Activated naive CD4-positive, alpha-beta T cell treated with Interleukin-2 at 50 U/mL for 16 hours (primary cell): Measurements from ENCODE around the gene NOG.
A peak's percentile ranks its signal among the peaks of the same experiment; 100 is the strongest.

Experiments used
- DNase-seq: peaks from one replicate; pipeline ENCODE4 v3.0.0-alpha.2; 2020

NOG gene

GRCh38 chr17:56593646-56594319 lies at the start of gene NOG:
NOG (plus strand) TSS chr17:56593699; CDS start chr17:56594224, 525 bp downstream.
- DNase-seq = peak; percentile 39

DNA sequence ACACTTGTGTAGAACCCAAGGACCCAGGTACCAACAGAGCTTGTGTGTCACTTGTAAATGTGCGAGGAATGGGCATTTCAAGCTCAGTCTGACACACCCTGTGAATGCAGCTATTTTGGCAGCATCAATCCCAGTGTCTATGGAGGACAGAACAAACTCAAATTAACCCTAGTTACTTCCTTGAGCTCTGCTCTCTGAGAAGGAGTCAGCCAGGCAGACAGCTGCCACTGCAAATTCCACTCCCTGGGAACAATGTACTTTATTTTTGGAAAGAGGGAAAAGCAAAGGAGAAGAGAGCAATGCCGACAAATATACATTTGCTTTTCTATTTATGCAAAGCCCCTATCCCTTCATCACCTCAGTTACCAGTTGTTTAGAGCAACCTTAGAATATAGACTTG lies 48.4 kb upstream of the NOG start:
- no peak for DNase-seq

GRCh38 chr17:56545930-56546329 lies 47.6 kb upstream of the NOG start:
- no peak for DNase-seq

DNA sequence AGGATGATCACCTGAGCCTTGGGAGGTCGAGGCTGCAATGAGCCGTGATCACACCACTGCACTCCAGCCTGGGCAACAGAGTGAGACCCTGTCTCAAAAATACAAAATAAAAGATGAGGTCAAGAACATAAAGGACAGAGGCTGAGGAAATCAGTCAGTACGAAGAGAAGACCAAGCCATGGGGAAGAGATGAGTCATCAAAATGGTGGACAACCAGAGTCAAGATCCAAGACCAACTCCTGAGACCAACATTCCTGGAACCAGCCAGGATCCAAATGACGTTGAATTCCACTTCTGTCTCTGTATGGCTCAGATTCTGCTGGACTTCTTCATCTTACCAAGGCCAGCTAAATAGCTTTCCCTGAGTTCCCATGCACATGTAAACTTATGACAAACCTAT lies 44.8 kb upstream of the NOG start:
- no peak for DNase-seq

DNA sequence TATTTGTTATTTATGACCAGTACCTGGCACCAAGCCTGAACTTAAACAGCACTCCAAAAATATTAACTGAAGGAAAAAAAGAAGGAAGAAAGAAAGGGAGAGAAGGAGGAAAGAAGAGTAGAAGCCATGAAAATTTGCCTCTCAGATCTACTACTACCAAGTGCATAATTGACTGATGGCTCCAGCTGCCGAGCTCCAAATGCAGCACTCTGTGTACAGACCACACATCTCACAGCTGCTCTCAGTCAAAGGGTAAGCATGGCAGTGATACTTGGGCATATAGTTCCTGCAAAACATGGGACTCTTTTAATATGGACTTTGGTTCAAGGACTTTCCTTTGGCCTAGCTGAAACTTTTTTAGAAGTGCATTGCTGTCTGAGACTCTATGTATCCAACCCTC lies 44.0 kb upstream of the NOG start:
- no peak for DNase-seq

- DNase-seq = no peak
Measured at GRCh38 chr17:56557682-56558081, 35.8 kb upstream of the NOG start.

DNA sequence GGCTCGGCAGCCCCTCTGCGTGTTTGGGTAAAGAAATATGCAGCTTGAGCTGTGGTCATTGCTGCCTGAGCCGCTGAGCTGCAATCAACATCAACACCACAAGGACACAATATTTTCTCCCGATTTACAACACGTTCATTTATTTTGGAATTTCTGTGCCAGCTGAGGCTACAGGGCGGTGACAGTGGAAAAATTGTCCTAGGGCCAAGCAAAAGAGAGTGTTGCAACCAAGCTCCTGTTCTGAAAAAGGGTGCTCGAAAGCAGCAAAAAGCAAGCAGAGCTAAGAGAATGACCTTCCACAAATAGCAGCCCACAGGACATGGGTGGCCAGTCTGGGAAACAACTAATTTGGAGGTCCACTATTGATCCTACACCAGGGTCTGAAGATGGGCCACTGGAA lies 35.4 kb upstream of the NOG start:
- DNase-seq = no peak

DNA sequence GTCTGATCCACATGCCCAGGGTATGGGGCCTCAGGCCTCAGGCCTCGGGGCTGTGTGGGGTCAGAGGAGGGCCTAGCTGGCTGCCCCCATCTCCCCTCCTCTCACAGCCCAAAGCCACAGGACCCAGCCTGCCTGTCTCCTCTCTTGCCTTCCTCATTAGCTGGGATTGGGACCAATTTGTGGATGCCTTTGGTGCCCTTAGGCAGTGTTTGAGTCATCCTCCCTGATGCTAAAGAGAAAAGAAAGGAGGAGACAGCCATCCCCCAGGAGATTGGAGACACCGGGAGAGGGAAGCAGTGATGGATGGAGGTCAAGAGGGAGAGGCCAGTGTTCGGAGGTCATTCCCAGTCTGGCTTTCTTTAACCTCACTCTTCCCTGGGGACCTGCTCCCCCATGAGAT lies 23.3 kb upstream of the NOG start:
- DNase-seq = no peak

DNA sequence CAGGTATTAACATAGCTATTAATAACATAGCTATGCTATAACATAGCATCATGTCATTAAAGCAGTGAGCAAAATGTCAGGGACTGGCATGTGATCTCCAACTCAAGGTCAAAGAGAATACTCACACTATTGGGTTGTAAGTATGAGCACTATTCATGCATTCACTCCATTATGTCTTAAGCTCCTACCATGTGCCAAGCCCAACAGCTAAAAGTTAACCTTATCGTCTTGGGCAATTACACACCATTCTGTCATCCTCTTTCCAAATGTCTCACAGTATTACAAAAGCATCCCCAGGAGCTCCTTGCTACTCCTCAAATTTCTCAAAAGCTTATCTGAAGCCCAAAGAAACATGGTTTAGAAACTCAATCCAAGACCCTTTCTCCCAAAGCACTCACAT lies 22.0 kb upstream of the NOG start:
- DNase-seq = no peak

GRCh38 chr17:56577190-56577842 lies 16.2 kb upstream of the NOG start:
- no peak for DNase-seq

DNA sequence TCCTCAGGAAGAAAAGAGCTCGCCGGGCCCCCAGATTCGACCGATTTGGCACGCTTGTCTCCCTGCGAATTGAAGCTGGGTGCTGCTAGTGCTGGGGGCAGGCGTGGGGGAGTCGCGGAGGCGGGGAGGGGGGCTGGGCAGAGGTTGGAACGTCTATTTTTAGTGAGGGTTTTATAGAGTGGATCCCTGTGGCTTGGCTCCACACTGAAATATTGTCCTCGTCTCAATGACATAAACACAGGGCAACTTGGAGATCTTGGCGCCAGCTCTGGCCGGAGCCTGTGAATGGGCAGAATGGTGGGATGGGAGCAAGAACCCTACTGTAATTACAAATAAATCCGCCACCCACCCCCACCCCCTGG lies 15.7 kb upstream of the NOG start:
- DNase-seq = no peak

- no peak for DNase-seq
Measured at GRCh38 chr17:56581635-56582627, 11.6 kb upstream of the NOG start.

DNA sequence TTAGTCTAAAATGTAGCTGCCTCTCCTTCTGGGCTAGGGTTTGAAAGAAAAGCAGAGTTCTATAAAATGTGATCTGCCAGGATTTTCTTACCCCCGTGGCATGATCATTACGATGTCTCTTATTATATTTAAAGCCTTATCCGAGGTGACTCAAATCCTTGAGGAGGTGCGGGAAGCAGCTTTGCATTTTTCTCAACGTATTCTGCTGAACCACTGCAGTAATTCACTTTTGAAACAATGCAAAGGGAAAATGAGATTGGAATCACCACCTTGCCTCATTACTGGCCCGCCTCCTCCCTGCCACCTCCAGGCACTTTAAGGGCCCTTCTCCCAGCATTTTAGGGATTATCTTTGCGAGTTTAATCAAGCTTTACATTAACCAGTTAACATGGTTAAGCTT lies 9.7 kb upstream of the NOG start:
- DNase-seq = no peak

DNA sequence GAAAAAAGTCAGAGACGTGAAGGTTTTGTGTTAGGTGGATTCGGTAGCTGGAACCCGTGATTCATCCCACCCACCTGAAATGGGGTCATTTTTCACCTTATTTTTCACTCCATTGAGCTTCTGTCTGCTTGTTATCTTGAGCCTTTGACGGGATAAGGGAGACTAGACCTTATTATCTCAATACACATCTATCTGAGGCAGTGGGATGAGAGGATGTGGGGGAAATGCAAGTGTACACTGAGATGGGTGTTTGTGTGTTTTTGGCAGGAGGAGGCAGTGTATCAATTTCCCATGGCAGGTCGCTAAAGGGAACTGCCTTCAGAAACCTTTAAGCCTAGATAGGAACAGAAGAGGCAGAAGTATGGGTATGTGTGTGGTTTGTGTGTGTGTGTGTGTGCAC lies 6.2 kb upstream of the NOG start:
- DNase-seq = no peak

- peak; percentile 70 for DNase-seq
Measured at GRCh38 chr17:56592487-56593085, 913 bp upstream of the NOG start.

DNA sequence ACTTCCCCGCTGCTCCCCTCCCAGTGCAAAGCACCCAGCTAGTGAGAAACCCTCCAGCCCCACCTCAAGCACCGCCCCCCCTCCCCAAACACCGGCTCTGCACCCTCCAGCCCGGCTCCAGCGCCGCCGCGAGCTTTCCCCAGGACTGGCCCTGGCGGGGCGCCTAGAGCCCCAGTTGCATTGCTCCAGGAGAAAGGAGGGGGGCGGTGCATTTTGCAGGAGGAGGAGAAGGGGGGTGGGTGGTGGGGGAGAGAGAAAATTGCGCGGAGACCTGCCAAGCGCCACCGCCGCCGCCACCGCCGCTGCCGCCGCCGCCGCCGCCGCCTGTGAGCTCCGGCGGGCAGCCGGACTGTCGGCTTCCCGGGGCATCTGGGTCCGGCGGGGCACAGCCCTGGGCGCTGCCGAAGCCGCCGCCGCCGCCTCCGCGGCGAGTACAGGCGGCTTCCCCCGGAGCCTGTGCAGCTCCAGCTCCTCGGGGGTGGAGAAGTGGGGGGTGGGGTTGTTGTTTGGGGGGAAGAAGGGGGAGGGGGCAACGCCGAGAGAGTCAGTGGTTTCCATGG lies 333 bp upstream of the NOG start:
- peak; percentile 13 for DNase-seq

DNA sequence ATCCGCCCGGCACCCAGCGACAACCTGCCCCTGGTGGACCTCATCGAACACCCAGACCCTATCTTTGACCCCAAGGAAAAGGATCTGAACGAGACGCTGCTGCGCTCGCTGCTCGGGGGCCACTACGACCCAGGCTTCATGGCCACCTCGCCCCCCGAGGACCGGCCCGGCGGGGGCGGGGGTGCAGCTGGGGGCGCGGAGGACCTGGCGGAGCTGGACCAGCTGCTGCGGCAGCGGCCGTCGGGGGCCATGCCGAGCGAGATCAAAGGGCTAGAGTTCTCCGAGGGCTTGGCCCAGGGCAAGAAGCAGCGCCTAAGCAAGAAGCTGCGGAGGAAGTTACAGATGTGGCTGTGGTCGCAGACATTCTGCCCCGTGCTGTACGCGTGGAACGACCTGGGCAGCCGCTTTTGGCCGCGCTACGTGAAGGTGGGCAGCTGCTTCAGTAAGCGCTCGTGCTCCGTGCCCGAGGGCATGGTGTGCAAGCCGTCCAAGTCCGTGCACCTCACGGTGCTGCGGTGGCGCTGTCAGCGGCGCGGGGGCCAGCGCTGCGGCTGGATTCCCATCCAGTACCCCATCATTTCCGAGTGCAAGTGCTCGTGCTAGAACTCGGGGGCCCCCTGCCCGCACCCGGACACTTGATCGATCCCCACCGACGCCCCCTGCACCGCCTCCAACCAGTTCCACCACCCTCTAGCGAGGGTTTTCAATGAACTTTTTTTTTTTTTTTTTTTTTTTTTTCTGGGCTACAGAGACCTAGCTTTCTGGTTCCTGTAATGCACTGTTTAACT lies 1.0 kb downstream of the NOG start:
- peak; percentile 13 for DNase-seq

DNA sequence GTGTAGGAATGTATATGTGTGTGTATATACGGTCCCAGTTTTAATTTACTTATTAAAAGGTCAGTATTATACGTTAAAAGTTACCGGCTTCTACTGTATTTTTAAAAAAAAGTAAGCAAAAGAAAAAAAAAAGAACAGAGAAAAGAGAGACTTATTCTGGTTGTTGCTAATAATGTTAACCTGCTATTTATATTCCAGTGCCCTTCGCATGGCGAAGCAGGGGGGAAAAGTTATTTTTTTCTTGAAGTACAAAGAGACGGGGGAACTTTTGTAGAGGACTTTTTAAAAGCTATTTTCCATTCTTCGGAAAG lies 1.6 kb downstream of the NOG start:
- no peak for DNase-seq

GRCh38 chr17:56595831-56596690 lies 2.6 kb downstream of the NOG start:
- no peak for DNase-seq

DNA sequence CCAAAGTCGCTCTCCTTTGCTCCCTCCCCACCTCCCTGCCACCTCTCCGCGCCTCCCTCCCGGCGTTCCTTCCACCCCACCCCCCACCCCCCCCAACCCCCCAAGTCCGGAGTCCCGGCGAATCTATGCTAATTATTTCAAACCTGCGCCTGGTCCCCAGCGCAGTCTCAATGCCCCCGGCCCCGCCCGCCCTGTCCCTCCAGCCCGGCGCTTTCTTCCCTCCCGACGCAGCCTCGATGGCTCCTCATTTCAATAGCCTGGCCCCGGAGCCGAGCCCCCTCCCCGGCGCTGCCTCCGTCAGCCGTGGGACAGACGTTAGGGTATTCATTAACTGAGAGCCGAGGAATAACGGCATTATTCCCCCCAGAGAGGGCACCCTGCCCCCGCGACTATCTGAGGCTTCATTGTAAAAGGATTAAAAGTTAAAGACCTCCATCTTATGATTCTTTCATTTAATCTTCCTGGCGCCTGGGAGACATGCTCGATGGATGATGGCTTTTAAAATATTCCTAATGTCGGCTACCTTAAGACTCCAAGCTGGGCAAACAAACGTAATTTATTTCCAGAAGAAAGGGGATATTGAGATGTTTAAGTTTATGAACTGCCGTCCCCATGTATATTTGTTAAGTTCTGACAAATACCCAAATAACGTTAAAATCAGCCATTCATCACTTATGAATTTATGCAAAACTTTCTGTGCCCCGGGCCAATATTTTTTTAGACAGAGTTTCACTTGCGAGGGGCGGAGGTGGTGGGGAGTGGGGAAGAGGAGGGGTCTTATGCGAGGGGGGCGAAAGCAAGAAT lies 3.4 kb downstream of the NOG start:
- DNase-seq = no peak
